HUES6 (cell line): ENCODE measurements around the gene NHERF1.

Source experiments
- H3K27ac ChIP-seq: 2 replicates; pipeline ENCODE4 v1.7.0; 2013; ENCODE audit warnings: low read depth, mild to moderate bottlenecking, low read length, inconsistent platforms
- H3K27me3 ChIP-seq: 2 replicates; pipeline ENCODE4 v1.6.1; 2013; ENCODE audit warnings: low read length; ENCODE audit not compliant: control insufficient read depth, insufficient read depth
- H3K36me3 ChIP-seq: 2 replicates; pipeline ENCODE4 v1.6.1; 2013; ENCODE audit warnings: low read length; ENCODE audit not compliant: control insufficient read depth, insufficient read depth
- H3K4me1 ChIP-seq: 2 replicates; pipeline ENCODE4 v1.6.1; 2013; ENCODE audit warnings: low read length; ENCODE audit not compliant: control insufficient read depth, insufficient read depth
- H3K4me3 ChIP-seq: 2 replicates; pipeline ENCODE4 v1.5.1; 2013; ENCODE audit warnings: low read depth, low read length
- H3K9ac ChIP-seq: one replicate; pipeline ENCODE4 v1.6.1; 2013; ENCODE audit warnings: mild to moderate bottlenecking, low read length
- H3K9me3 ChIP-seq: 2 replicates; pipeline ENCODE4 v1.6.1; 2013; ENCODE audit warnings: low read depth, low read length; ENCODE audit not compliant: control insufficient read depth, insufficient read depth

NHERF1 gene

GRCh38 chr17:74803971-74804370 is 55.5 kb downstream of the NHERF1 start:
- Histone ChIP-seq H3K36me3 (peaks cover 29% of the 10 kb centered on the region), H3K9ac (no peak overlapping the region), H3K27ac (no peak overlapping the region), H3K9me3 (no peaks in the 10 kb centered on the region), H3K4me3 (no peak overlapping the region), H3K4me1 (no peaks in the 10 kb centered on the region), H3K27me3 (no peaks in the 10 kb centered on the region)

- H3K9ac ChIP-seq = no peak overlapping the region
- no peaks in the 10 kb centered on the region for H3K4me1 ChIP-seq
- no peaks in the 10 kb centered on the region for H3K27me3 ChIP-seq
- peaks cover 22% of the 10 kb centered on the region for H3K36me3 ChIP-seq
- no peak overlapping the region for H3K27ac ChIP-seq
- no peak overlapping the region for H3K4me3 ChIP-seq
- H3K9me3 ChIP-seq = no peaks in the 10 kb centered on the region
These were observed 56.3 kb downstream of the NHERF1 start for GRCh38 chr17:74804683-74805082.

GRCh38 chr17:74805591-74805991 is 57.2 kb downstream of the NHERF1 start:
- Histone ChIP-seq H3K27ac (no peak overlapping the region), H3K27me3 (no peaks in the 10 kb centered on the region), H3K9ac (no peak overlapping the region), H3K4me3 (no peak overlapping the region), H3K36me3 (peaks cover 17% of the 10 kb centered on the region), H3K4me1 (no peaks in the 10 kb centered on the region), H3K9me3 (no peaks in the 10 kb centered on the region)

- Histone ChIP-seq H3K27ac (no peak overlapping the region), H3K4me1 (no peaks in the 10 kb centered on the region), H3K4me3 (no peak overlapping the region), H3K9ac (no peak overlapping the region), H3K27me3 (no peaks in the 10 kb centered on the region), H3K9me3 (no peaks in the 10 kb centered on the region), H3K36me3 (peaks cover 9% of the 10 kb centered on the region; the same call in 1 of the 2 replicates)
These were observed 57.9 kb downstream of the NHERF1 start for GRCh38 chr17:74806334-74806733.

- no peaks in the 10 kb centered on the region for H3K9me3 ChIP-seq
- no peaks in the 10 kb centered on the region for H3K27me3 ChIP-seq
- H3K36me3 ChIP-seq = peaks cover 7% of the 10 kb centered on the region; the same call in 1 of the 2 replicates
- peaks cover 4% of the 10 kb centered on the region; the same call in 1 of the 2 replicates for H3K4me1 ChIP-seq
- H3K27ac ChIP-seq = no peak overlapping the region
- H3K4me3 ChIP-seq = no peak overlapping the region
- no peak overlapping the region for H3K9ac ChIP-seq
These were observed 59.0 kb downstream of the NHERF1 start for GRCh38 chr17:74807441-74807840.

- H3K4me1 ChIP-seq = peaks cover 4% of the 10 kb centered on the region; the same call in 1 of the 2 replicates
- no peak overlapping the region for H3K27ac ChIP-seq
- no peaks in the 10 kb centered on the region for H3K9me3 ChIP-seq
- no peak overlapping the region for H3K4me3 ChIP-seq
- peaks cover 7% of the 10 kb centered on the region; the same call in 1 of the 2 replicates for H3K36me3 ChIP-seq
- no peak overlapping the region for H3K9ac ChIP-seq
- no peaks in the 10 kb centered on the region for H3K27me3 ChIP-seq
These were observed 59.5 kb downstream of the NHERF1 start for GRCh38 chr17:74807925-74808324.

GRCh38 chr17:74808714-74809430 is 60.4 kb downstream of the NHERF1 start:
- Histone ChIP-seq H3K27me3 (no peaks in the 10 kb centered on the region), H3K9ac (no peak overlapping the region), H3K9me3 (no peaks in the 10 kb centered on the region), H3K27ac (no peak overlapping the region), H3K4me3 (no peak overlapping the region), H3K36me3 (peaks cover 7% of the 10 kb centered on the region; the same call in 1 of the 2 replicates), H3K4me1 (peaks cover 4% of the 10 kb centered on the region; the same call in 1 of the 2 replicates)

GRCh38 chr17:74810699-74811485 is 62.5 kb downstream of the NHERF1 start:
- Histone ChIP-seq H3K27ac (no peak overlapping the region), H3K9me3 (no peaks in the 10 kb centered on the region), H3K27me3 (no peaks in the 10 kb centered on the region), H3K4me1 (peaks cover 7% of the 10 kb centered on the region; the same call in 1 of the 2 replicates), H3K9ac (no peak overlapping the region), H3K36me3 (peaks cover 3% of the 10 kb centered on the region; the same call in 1 of the 2 replicates), H3K4me3 (no peak overlapping the region)

- Histone ChIP-seq H3K9ac (no peak overlapping the region), H3K9me3 (no peaks in the 10 kb centered on the region), H3K4me3 (no peak overlapping the region; the same call in 1 of the 2 replicates), H3K27me3 (no peaks in the 10 kb centered on the region), H3K4me1 (peaks cover 7% of the 10 kb centered on the region; the same call in 1 of the 2 replicates), H3K36me3 (peaks cover 3% of the 10 kb centered on the region; the same call in 1 of the 2 replicates), H3K27ac (no peak overlapping the region)
These were observed 63.9 kb downstream of the NHERF1 start for GRCh38 chr17:74812109-74813009.

GRCh38 chr17:74814453-74814852 is 66.0 kb downstream of the NHERF1 start:
- H3K27ac ChIP-seq = no peak overlapping the region
- peaks cover 7% of the 10 kb centered on the region; the same call in 1 of the 2 replicates for H3K4me1 ChIP-seq
- H3K9ac ChIP-seq = no peak overlapping the region
- H3K9me3 ChIP-seq = no peaks in the 10 kb centered on the region
- no peaks in the 10 kb centered on the region for H3K27me3 ChIP-seq
- no peak overlapping the region for H3K4me3 ChIP-seq
- peaks cover 6% of the 10 kb centered on the region; the same call in 1 of the 2 replicates for H3K36me3 ChIP-seq
